ENCODE results near the gene HDAC4.
"Not testable (repeated sequence)": the region's sequence is repeated elsewhere in the genome, so short reads cannot be mapped to it uniquely, and the experiment has no call there.

Gene HDAC4

GRCh38 chr2:239069362-239070333 is 331.2 kb downstream of the HDAC4 start:
- DNase-seq = not testable (repeated sequence)

- no peak for DNase-seq
Measured at GRCh38 chr2:239068411-239068810, 332.4 kb downstream of the HDAC4 start.

- DNase-seq = no peak
Measured at GRCh38 chr2:239067196-239067865, 333.5 kb downstream of the HDAC4 start.

GRCh38 chr2:239066597-239066996 is 334.2 kb downstream of the HDAC4 start:
- no peak for DNase-seq

GRCh38 chr2:239065962-239066361 is 334.9 kb downstream of the HDAC4 start:
- no peak for DNase-seq

- no peak for DNase-seq
Measured at GRCh38 chr2:239065537-239065936, 335.3 kb downstream of the HDAC4 start.

- no peak for DNase-seq
Measured at GRCh38 chr2:239064891-239065290, 335.9 kb downstream of the HDAC4 start.

GRCh38 chr2:239064253-239064652 is 336.6 kb downstream of the HDAC4 start:
- no peak for DNase-seq

GRCh38 chr2:239062743-239063142 is 338.1 kb downstream of the HDAC4 start:
- no peak for DNase-seq

- DNase-seq = no peak
Measured at GRCh38 chr2:239061824-239062570, 338.8 kb downstream of the HDAC4 start.

GRCh38 chr2:239061121-239061666 is 339.6 kb downstream of the HDAC4 start:
- no peak for DNase-seq

- DNase-seq = no peak
Measured at GRCh38 chr2:239060676-239061075, 340.1 kb downstream of the HDAC4 start.

- no peak for DNase-seq
Measured at GRCh38 chr2:239059854-239060253, 341.0 kb downstream of the HDAC4 start.

- DNase-seq = no peak
Measured at GRCh38 chr2:239058766-239059165, 342.1 kb downstream of the HDAC4 start.

- DNase-seq = peak; percentile 12
Measured at GRCh38 chr2:239057533-239057932, 343.3 kb downstream of the HDAC4 start.

- DNase-seq = no peak
Measured at GRCh38 chr2:239056611-239057010, 344.2 kb downstream of the HDAC4 start.

- no peak for DNase-seq
Measured at GRCh38 chr2:239055756-239056493, 344.9 kb downstream of the HDAC4 start.

- DNase-seq = no peak
Measured at GRCh38 chr2:239054921-239055320, 345.9 kb downstream of the HDAC4 start.

GRCh38 chr2:239053801-239054503 is 346.9 kb downstream of the HDAC4 start:
- no peak for DNase-seq

- DNase-seq = no peak
Measured at GRCh38 chr2:239052798-239053665, 347.8 kb downstream of the HDAC4 start.
